ENCODE results near the gene NOTCH4. TPM values are rescaled to one million over a fixed set of nuclear protein-coding genes. Genes with fewer than 3 reads are reported as not detected.

NOTCH4 gene
- total RNA-seq, 4 donors from 2014 or later, result 16.7 to 212 (median 47.0) TPM

DNA sequence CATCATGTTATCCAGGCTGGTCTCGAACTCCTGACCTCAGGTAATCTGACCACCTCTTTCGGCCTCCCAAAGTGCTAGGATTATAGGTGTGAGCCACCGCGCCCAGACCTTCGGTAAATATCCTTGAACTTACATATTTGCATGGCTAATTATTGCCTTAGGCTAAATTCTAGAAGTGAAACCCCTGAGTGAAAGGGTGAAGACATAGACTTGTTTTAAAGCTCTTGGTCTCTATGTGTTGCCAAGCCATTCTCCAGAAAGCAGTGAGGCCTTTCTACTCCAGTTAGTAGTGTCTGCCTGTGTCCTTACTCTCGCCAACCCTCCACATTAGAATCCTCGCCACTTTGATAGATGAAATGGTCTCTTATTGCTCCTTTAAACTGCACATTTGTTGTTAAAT is 2.6 kb upstream of the NOTCH4 start:
- TF ChIP-seq, protein P1, sequence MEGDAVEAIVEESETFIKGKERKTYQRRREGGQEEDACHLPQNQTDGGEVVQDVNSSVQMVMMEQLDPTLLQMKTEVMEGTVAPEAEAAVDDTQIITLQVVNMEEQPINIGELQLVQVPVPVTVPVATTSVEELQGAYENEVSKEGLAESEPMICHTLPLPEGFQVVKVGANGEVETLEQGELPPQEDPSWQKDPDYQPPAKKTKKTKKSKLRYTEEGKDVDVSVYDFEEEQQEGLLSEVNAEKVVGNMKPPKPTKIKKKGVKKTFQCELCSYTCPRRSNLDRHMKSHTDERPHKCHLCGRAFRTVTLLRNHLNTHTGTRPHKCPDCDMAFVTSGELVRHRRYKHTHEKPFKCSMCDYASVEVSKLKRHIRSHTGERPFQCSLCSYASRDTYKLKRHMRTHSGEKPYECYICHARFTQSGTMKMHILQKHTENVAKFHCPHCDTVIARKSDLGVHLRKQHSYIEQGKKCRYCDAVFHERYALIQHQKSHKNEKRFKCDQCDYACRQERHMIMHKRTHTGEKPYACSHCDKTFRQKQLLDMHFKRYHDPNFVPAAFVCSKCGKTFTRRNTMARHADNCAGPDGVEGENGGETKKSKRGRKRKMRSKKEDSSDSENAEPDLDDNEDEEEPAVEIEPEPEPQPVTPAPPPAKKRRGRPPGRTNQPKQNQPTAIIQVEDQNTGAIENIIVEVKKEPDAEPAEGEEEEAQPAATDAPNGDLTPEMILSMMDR (IDR thresholded peaks at IDR 0.05; ENCODE audit: low read depth), result no peak

DNA sequence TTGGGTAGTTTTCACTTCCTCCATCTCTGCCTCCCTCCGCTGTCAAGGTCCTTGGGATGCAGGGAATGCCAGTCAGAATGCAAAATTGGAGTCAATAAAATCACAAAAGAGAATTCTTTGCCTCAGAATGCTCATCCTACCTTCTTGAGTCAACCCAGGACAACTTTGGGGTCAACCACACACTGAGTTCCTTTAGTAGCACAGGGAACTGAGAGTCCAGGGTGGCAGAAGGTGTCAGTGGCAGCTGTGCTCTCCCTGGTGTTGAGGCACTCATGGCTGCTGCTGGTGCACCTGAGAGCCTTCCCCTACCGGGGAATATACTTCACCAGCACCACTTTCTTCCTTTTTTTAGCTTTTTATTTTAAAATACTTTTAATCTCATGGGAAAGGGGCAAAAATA is 829 bp upstream of the NOTCH4 start:
- TF ChIP-seq, protein P1 (IDR thresholded peaks at IDR 0.05; ENCODE audit: low read depth), result no peak

DNA sequence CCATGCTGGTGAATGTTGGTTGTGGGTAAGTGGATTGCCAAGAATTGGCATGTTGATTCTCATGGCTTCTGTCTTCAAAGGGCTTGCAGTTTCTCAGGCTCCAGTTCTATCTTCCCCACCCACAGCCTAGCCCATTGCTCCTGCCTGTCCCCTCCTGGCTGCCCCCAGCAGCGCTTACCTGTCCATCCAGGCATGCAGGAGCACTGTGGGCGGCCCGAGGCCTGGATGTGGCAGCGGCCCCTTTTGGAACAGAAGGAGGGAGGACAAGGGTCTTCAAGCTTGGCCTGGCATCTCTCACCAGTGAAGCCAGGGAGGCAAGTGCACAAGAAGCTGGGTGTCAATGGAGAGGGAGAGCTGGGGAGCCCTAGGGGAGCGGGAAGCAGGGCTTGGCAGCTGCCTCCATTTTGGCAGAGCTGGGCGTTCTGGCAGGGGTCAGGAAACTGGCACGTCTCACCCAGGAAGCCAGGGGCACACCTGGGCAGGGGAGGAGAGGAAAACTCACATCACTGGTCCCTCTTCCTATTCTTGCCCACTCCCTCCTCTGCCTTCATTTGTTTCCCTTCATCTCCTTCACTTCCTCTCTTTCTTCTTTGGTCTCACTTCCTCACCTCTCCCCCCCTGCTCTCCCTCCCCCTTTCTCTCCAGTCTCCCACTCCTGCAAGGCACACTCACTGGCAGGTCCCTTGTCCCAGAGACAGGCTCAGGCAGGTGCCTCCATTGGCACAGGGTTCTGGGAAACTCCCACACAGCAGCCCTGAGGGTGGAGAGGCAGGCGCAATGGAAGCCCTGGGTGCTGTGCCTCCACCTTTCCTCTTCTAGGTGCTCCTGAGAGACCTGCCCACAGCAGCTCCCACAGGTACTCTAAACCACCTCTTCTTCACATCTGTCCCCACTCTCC is 1.3 kb downstream of the NOTCH4 start:
- TF ChIP-seq, protein P1 (IDR thresholded peaks at IDR 0.05; ENCODE audit: low read depth), result no peak

DNA sequence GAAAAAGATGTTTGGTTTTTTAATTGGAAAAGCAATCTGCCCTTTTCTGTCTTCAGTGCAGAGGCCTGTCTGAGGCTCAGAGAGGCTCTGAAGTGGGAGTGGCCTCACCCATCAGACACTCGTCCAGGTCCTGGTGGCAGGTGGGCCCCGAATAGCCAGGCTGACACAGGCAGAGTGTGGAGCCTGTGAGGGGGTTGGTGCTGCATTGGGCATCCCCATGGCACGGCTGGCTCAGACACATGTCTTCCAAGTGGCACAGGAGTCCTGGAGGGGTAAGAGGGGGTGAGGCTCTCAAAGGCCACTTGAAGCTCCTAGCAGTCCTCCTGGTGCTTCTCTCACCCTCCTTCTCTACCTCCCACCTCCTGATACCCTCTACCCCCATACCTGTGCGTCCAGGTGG is 3.8 kb downstream of the NOTCH4 start:
- TF ChIP-seq, protein P1 (IDR thresholded peaks at IDR 0.05; ENCODE audit: low read depth), result no peak

DNA sequence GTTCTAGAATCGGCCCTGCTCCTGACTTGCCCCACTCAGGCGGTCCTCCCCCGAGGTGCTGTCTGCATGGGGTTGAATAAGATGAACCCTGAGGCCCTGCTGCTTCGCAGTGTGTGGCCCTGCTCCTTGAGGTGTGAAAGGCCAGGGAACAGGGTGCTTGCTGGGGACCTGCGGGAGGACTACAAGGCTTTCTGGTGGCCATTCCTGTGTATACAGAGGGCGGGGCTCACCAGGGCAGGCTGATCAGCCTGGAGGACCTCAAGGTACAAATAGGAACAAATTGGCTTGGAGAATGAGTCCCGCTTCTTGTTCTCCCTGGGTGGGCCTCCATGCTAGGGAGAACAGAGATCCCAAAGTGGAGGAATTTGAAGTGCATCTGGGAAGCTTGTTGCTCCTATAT is 5.7 kb downstream of the NOTCH4 start:
- TF ChIP-seq, protein P1 (IDR thresholded peaks at IDR 0.05; ENCODE audit: low read depth), result no peak

DNA sequence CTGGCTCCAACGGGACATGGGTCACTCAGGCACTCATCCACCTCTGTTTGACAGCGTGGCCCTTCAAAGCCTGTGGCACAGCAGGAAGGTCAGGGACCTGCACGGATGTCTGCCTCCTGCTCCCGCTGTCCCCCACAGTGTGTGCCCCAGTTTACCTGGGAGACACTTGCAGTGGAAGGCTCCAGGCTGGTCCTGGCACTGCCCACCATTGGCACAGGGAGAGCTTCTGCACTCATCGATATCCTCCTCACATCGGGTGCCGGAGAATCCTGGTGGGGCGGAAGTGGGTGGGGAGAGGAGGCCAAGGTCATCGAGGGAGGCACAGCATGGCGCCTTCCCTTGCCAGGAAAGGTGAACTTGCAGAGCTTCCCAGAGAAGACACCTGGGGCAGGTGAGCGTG is 6.9 kb downstream of the NOTCH4 start:
- TF ChIP-seq, protein P1 (IDR thresholded peaks at IDR 0.05; ENCODE audit: low read depth), result no peak

DNA sequence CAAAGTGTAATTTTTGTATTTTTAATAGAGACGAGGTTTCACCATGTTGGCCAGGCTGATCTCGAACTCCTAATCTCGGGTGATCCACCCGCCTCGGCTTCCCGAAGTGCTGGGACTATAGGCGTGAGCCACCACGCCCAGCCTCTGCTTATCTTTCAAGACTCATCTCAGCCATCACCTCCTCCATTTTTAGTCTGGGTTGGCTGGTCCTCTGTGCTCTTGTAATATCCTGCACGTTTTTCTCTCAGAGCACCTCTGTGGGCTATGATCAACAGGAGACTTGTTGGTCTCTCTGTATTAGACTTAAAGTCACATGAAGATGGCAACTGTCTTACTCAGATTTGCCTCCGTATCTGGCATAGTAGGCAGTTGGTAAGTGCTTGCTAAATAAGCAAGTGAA is 7.6 kb downstream of the NOTCH4 start:
- TF ChIP-seq, protein P1 (IDR thresholded peaks at IDR 0.05; ENCODE audit: low read depth), result no peak

All from subcutaneous adipose tissue (tissue), 4 donors.